Karpas-422 (cell line): ENCODE results near the gene TP63. TPM values are rescaled to one million over a fixed set of nuclear protein-coding genes. Genes with fewer than 3 reads are reported as not detected.

Source experiments
- DNase-seq: peaks from one replicate; pipeline ENCODE4 v3.0.0-alpha.2; 2015
- H2AFZ ChIP-seq: fragments of 200-600 bp; sonication (generic); 2 replicates; pipeline ENCODE4 v1.6.1; 2014; ENCODE audit warnings: antibody characterized with exemption, low read length, mixed read lengths
- H3K27ac ChIP-seq: fragments of 200-600 bp; sonication (generic); 2 replicates; pipeline ENCODE4 v1.5.1; 2014; ENCODE audit warnings: mild to moderate bottlenecking, low read length, moderate library complexity
- H3K27me3 ChIP-seq: fragments of 200-600 bp; sonication (generic); 2 replicates; pipeline ENCODE4 v1.6.1; 2014; ENCODE audit warnings: low read length, mixed read lengths
- H3K36me3 ChIP-seq: fragments of 200-600 bp; sonication (generic); 2 replicates; pipeline ENCODE4 v1.6.1; 2014; ENCODE audit warnings: low read length, mixed read lengths; ENCODE audit not compliant: insufficient read depth
- H3K4me1 ChIP-seq: fragments of 200-600 bp; sonication (generic); 2 replicates; pipeline ENCODE4 v1.6.1; 2014; ENCODE audit warnings: mild to moderate bottlenecking, low read length, mixed read lengths
- H3K4me2 ChIP-seq: fragments of 200-600 bp; sonication (generic); 2 replicates; pipeline ENCODE4 v1.6.1; 2014; ENCODE audit warnings: low read length, low read depth, mild to moderate bottlenecking; ENCODE audit not compliant: poor library complexity, severe bottlenecking
- H3K4me3 ChIP-seq: fragments of 200-600 bp; sonication (generic); 2 replicates; pipeline ENCODE4 v1.5.1; 2014; ENCODE audit warnings: mild to moderate bottlenecking, antibody characterized with exemption, low read length, mixed read lengths
- H3K79me2 ChIP-seq: fragments of 200-600 bp; sonication (generic); 2 replicates; pipeline ENCODE4 v1.6.1; 2014; ENCODE audit warnings: mild to moderate bottlenecking, low read length, mixed read lengths
- H3K9ac ChIP-seq: fragments of 200-600 bp; sonication (generic); 2 replicates; pipeline ENCODE4 v1.6.0; 2014; ENCODE audit warnings: low read length
- H3K9me2 ChIP-seq: fragments of 200-600 bp; sonication (generic), shearing (Covaris generic); replicated peaks from 2 replicates; pipeline ENCODE4 v1.6.0; 2014; ENCODE audit warnings: mild to moderate bottlenecking, low read length, moderate library complexity; ENCODE audit not compliant: insufficient read depth
- H3K9me3 ChIP-seq: fragments of 300-700, 200-600 bp; sonication (generic); 2 replicates; pipeline ENCODE4 v1.6.1; 2014; ENCODE audit warnings: low read length, mixed read lengths
- H4K20me1 ChIP-seq: fragments of 200-600 bp; sonication (generic); 2 replicates; pipeline ENCODE4 v1.6.1; 2014; ENCODE audit warnings: mild to moderate bottlenecking, antibody characterized with exemption, low read length, low read depth; ENCODE audit not compliant: insufficient read depth
- total RNA-seq: library from RNA; depleted of rRNA; stranded (reverse); fragments of >200 nt; shearing (Covaris generic); gene quantifications from 2 replicates; pipeline ENCODE4 v1.2.3, GENCODE V29; 2014; ENCODE audit warnings: low replicate concordance

Gene TP63
- total RNA-seq, 1 experiment from 2014 or later, result not detected

GRCh38 chr3:189862385-189862998 is 231.3 kb downstream of the TP63 start:
- Histone ChIP-seq H3K27ac (no peak overlapping the region), H3K4me2 (no peak overlapping the region), H3K4me3 (no peak overlapping the region), H3K79me2 (no peaks in the 10 kb centered on the region), H2AFZ (no peak overlapping the region), H3K4me1 (no peaks in the 10 kb centered on the region), H4K20me1 (no peaks in the 10 kb centered on the region), H3K36me3 (no peaks in the 10 kb centered on the region), H3K9me2 (no peaks in the 10 kb centered on the region), H3K9me3 (no peaks in the 10 kb centered on the region), H3K27me3 (no peaks in the 10 kb centered on the region), H3K9ac (no peak overlapping the region)
- no peak for DNase-seq

DNA sequence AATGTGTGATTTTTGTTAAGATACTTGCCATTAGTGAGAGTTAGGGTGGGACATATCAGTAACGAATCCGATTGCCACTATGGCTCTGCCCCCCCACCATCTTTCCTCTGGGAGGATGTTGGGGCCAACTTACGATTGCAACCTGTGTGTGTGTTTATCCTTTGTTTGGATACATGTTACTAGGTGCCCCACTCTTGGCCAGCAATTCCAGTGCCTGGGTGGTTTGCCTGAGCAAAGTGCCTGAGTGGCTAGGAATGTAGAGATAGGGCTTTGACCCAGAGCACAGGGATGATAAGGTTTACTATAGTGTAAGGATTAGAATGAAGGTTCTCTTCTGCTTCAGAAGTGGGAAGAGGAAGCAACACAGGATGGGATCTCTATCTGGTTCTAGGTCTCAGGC is 231.8 kb downstream of the TP63 start:
- DNase-seq, result no peak
- no peak overlapping the region for H2AFZ ChIP-seq
- no peak overlapping the region for H3K9ac ChIP-seq
- no peaks in the 10 kb centered on the region for H3K9me3 ChIP-seq
- no peaks in the 10 kb centered on the region for H3K4me1 ChIP-seq
- no peak overlapping the region for H3K27ac ChIP-seq
- H3K4me2 ChIP-seq, result no peak overlapping the region
- H4K20me1 ChIP-seq, result no peaks in the 10 kb centered on the region
- H3K27me3 ChIP-seq, result no peaks in the 10 kb centered on the region
- H3K36me3 ChIP-seq, result no peaks in the 10 kb centered on the region
- H3K9me2 ChIP-seq, result no peaks in the 10 kb centered on the region
- no peaks in the 10 kb centered on the region for H3K79me2 ChIP-seq
- H3K4me3 ChIP-seq, result no peak overlapping the region

GRCh38 chr3:189868061-189868460 is 236.9 kb downstream of the TP63 start:
- H3K9me2 ChIP-seq, result no peaks in the 10 kb centered on the region
- no peaks in the 10 kb centered on the region for H3K4me1 ChIP-seq
- H3K9me3 ChIP-seq, result no peaks in the 10 kb centered on the region
- no peak overlapping the region for H3K27ac ChIP-seq
- no peaks in the 10 kb centered on the region for H3K36me3 ChIP-seq
- H2AFZ ChIP-seq, result no peak overlapping the region
- no peak overlapping the region for H3K9ac ChIP-seq
- no peaks in the 10 kb centered on the region for H4K20me1 ChIP-seq
- no peak overlapping the region for H3K4me2 ChIP-seq
- DNase-seq, result no peak
- H3K27me3 ChIP-seq, result no peaks in the 10 kb centered on the region
- H3K79me2 ChIP-seq, result no peaks in the 10 kb centered on the region
- no peak overlapping the region for H3K4me3 ChIP-seq

DNA sequence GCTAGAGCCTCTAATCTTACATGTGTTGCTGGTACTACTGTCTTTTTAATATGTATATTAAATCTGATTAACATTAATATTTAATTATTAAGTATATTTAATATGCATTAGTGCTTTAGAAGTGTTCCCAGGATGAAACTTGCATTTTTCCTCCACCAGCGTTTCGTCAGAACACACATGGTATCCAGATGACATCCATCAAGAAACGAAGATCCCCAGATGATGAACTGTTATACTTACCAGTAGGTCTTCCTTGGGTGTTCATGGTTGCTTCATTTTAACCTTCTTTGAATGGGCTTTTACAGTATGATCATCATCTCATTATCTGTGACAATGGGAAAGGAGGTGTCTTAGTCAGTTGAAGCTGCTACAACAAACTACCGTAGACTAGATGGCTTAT is 238.0 kb downstream of the TP63 start:
- no peaks in the 10 kb centered on the region for H4K20me1 ChIP-seq
- no peak for DNase-seq
- H3K4me2 ChIP-seq, result no peak overlapping the region
- 0 out of 2 replicates have a peak, but pooled peaks cover 2% of the 10 kb centered on the region for H3K27me3 ChIP-seq
- H3K4me3 ChIP-seq, result no peak overlapping the region
- H3K27ac ChIP-seq, result no peak overlapping the region
- no peak overlapping the region for H2AFZ ChIP-seq
- H3K9me2 ChIP-seq, result no peaks in the 10 kb centered on the region
- no peaks in the 10 kb centered on the region for H3K79me2 ChIP-seq
- no peak overlapping the region for H3K9ac ChIP-seq
- H3K4me1 ChIP-seq, result no peaks in the 10 kb centered on the region
- no peaks in the 10 kb centered on the region for H3K36me3 ChIP-seq
- no peaks in the 10 kb centered on the region for H3K9me3 ChIP-seq

DNA sequence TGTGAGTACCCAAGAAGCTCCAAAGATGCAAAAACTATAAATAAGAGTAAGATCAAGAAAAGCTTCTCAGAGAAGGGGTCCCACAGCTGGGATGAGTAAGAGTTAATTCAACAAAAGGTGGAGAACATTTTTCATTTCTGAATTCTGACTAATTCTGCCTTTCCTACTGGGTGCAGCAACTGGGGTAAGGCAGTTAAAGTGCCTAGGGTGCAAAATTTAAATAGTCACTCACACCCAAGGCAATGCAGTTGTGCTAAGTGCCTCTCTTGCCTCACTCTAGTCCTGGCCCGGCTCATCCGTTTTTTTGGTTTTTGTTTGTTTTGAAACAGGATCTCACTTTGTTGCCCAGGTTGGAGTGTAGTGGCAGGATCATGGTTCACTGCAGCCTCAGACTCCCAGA is 240.2 kb downstream of the TP63 start:
- H3K9ac ChIP-seq, result no peak overlapping the region
- H2AFZ ChIP-seq, result no peak overlapping the region
- no peaks in the 10 kb centered on the region for H3K9me3 ChIP-seq
- H3K27me3 ChIP-seq, result 0 out of 2 replicates have a peak, but pooled peaks cover 2% of the 10 kb centered on the region
- no peaks in the 10 kb centered on the region for H3K4me1 ChIP-seq
- H3K9me2 ChIP-seq, result no peaks in the 10 kb centered on the region
- H3K4me2 ChIP-seq, result no peak overlapping the region
- H3K27ac ChIP-seq, result no peak overlapping the region
- H3K79me2 ChIP-seq, result no peaks in the 10 kb centered on the region
- H3K36me3 ChIP-seq, result no peaks in the 10 kb centered on the region
- DNase-seq, result no peak
- H3K4me3 ChIP-seq, result no peak overlapping the region
- H4K20me1 ChIP-seq, result no peaks in the 10 kb centered on the region

GRCh38 chr3:189883113-189883753 is 252.0 kb downstream of the TP63 start:
- no peak overlapping the region for H3K27ac ChIP-seq
- no peaks in the 10 kb centered on the region for H3K9me2 ChIP-seq
- no peak overlapping the region for H3K9ac ChIP-seq
- H3K4me2 ChIP-seq, result no peak overlapping the region
- H3K9me3 ChIP-seq, result no peaks in the 10 kb centered on the region
- no peaks in the 10 kb centered on the region for H4K20me1 ChIP-seq
- H3K36me3 ChIP-seq, result no peaks in the 10 kb centered on the region
- no peak for DNase-seq
- H3K79me2 ChIP-seq, result no peaks in the 10 kb centered on the region
- no peaks in the 10 kb centered on the region for H3K4me1 ChIP-seq
- peaks cover 2% of the 10 kb centered on the region; the same call in 1 of the 2 replicates for H3K27me3 ChIP-seq
- no peak overlapping the region for H2AFZ ChIP-seq
- no peak overlapping the region for H3K4me3 ChIP-seq

DNA sequence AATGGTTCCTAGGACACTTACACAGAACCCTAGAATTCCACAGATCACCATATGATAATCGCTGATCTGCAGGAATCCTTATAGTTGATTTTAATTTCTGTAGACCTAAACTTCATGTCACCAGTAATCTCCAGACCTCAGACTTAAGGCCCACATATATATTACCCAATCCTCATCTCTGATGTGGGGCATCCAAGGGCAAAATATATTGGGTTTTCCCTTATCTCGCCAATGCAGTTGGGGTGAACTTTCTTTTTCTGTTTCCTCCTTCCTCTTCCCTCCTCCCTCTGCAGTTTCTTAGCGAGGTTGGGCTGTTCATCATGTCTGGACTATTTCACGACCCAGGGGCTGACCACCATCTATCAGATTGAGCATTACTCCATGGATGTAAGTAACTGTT is 259.3 kb downstream of the TP63 start:
- Histone ChIP-seq H3K9ac (no peak overlapping the region), H2AFZ (no peak overlapping the region), H4K20me1 (no peaks in the 10 kb centered on the region), H3K9me3 (no peaks in the 10 kb centered on the region), H3K27me3 (no peaks in the 10 kb centered on the region), H3K4me3 (no peak overlapping the region), H3K79me2 (no peaks in the 10 kb centered on the region), H3K9me2 (no peaks in the 10 kb centered on the region), H3K27ac (no peak overlapping the region), H3K4me1 (no peaks in the 10 kb centered on the region), H3K36me3 (no peaks in the 10 kb centered on the region), H3K4me2 (no peak overlapping the region)
- DNase-seq, result no peak

DNA sequence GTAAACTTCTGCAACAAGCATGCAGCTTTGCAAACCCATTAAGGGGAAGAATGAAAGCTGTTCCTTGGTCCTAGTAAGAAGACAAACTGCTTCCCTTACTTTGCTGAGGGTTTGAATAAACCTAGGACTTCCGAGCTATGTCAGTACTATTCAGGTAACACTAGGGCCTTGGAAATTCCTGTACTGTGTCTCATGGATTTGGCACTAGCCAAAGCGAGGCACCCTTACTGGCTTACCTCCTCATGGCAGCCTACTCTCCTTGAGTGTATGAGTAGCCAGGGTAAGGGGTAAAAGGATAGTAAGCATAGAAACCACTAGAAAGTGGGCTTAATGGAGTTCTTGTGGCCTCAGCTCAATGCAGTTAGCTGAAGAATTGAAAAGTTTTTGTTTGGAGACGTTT is 265.3 kb downstream of the TP63 start:
- no peaks in the 10 kb centered on the region for H3K9me3 ChIP-seq
- H3K79me2 ChIP-seq, result no peaks in the 10 kb centered on the region
- no peaks in the 10 kb centered on the region for H3K4me1 ChIP-seq
- no peak overlapping the region for H3K9ac ChIP-seq
- H3K9me2 ChIP-seq, result no peaks in the 10 kb centered on the region
- H3K4me3 ChIP-seq, result no peak overlapping the region
- H3K36me3 ChIP-seq, result no peaks in the 10 kb centered on the region
- H3K4me2 ChIP-seq, result no peak overlapping the region
- H3K27me3 ChIP-seq, result no peaks in the 10 kb centered on the region
- DNase-seq, result no peak
- no peak overlapping the region for H3K27ac ChIP-seq
- H4K20me1 ChIP-seq, result no peaks in the 10 kb centered on the region
- no peak overlapping the region for H2AFZ ChIP-seq
